Measurements from ENCODE around the gene CNIH2.

Gene CNIH2

DNA sequence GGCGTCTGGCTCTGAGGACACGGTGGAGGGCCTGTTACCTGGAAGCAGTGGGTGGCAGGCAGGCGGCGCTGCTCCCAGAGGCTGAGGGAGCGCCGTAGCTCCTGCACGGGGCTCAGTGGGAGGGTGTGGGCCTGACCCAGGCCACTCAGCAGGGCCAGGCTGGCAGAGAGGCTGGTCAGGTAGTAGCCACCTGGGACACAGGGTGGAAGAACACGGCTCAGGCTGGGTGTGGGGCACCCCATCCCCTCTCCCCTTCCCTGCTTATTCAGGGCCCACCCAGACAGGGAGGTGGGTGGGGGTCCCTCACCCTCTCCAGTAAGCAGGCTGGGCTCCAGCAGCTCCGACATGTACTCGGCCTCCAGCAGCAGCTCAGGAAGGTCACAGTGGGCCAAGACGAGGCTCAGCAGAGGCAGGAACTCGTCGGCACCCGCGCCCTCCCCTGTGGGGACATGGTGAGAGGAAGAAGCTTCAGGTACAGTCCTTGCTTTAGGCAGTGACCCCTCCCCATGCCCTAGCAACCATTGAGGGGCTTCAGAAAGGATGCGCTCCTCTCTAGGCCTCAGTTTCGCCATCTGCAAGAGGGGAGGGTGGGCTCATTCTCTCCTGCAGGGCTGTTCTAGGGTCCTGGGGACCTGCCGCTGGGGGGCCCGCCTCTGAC lies 55.4 kb downstream of the CNIH2 start:
- DNase-seq = no peak

Data from activated naive CD4-positive, alpha-beta T cell treated with Interleukin-2 at 50 U/mL for 16 hours (primary cell).